ENCODE measurements around the gene DCDC2C.

DCDC2C gene

DNA sequence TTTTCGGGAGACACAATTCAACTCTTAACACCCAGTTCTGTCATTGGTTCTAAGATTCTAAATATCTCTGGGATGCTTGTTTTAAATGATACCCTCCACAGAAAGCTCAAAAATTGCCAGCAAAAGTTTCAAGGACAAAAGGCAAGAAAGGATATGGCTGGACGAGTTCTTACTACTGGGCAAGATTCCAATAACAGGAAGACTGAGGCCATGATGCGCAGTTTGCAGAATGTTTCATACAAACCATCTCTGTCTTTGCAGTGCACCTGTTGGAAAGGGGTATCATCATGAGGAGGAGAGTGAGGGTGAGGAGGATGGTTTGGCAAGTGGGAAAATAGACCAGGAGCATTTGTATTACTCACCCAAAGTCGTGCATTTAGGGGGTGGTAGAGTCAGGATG is 172.8 kb downstream of the DCDC2C start:
- TF ChIP-seq RAD21 (IDR thresholded peaks at IDR 0.05; ENCODE audit: low read depth) (no peak), NFIC (IDR thresholded peaks at IDR 0.05) (no peak)

- TF ChIP-seq NFIC (IDR thresholded peaks at IDR 0.05): no peak
These were observed 173.3 kb downstream of the DCDC2C start for GRCh38 chr2:3876685-3877084.

- TF ChIP-seq EGR1 (IDR thresholded peaks at IDR 0.05) (no peak), TEAD4 (IDR thresholded peaks at IDR 0.05) (no peak)
These were observed 182.6 kb downstream of the DCDC2C start for GRCh38 chr2:3885629-3886628.

DNA sequence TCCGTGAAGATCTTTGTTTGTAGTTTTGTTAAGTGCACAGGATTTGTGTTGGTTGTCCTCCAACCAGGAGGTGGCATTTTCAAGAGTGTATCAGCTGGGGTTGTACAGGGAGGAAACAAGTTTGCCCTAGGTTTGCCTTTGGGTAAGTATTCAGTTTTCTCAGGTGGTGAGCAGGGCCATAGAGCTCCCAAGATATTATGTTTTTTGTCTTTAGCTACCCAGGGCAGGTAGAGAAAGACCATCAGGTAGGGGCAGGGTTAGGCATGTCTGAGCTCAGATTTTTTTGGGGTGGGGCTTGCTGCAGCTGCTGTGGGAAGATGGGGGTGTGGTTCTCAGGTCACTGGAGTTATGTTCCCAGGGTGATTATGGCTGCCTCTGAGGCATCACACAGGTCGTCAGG is 191.6 kb downstream of the DCDC2C start:
- TF ChIP-seq, protein P1, sequence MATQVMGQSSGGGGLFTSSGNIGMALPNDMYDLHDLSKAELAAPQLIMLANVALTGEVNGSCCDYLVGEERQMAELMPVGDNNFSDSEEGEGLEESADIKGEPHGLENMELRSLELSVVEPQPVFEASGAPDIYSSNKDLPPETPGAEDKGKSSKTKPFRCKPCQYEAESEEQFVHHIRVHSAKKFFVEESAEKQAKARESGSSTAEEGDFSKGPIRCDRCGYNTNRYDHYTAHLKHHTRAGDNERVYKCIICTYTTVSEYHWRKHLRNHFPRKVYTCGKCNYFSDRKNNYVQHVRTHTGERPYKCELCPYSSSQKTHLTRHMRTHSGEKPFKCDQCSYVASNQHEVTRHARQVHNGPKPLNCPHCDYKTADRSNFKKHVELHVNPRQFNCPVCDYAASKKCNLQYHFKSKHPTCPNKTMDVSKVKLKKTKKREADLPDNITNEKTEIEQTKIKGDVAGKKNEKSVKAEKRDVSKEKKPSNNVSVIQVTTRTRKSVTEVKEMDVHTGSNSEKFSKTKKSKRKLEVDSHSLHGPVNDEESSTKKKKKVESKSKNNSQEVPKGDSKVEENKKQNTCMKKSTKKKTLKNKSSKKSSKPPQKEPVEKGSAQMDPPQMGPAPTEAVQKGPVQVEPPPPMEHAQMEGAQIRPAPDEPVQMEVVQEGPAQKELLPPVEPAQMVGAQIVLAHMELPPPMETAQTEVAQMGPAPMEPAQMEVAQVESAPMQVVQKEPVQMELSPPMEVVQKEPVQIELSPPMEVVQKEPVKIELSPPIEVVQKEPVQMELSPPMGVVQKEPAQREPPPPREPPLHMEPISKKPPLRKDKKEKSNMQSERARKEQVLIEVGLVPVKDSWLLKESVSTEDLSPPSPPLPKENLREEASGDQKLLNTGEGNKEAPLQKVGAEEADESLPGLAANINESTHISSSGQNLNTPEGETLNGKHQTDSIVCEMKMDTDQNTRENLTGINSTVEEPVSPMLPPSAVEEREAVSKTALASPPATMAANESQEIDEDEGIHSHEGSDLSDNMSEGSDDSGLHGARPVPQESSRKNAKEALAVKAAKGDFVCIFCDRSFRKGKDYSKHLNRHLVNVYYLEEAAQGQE (IDR thresholded peaks at IDR 0.05; ENCODE audit: low read depth): no peak
- TF ChIP-seq EP300 (IDR thresholded peaks at IDR 0.05; ENCODE audit: borderline replicate concordance): no peak
- TF ChIP-seq TAF1 (IDR thresholded peaks at IDR 0.05; ENCODE audit: low read depth): no peak
- TF ChIP-seq TCF12 (IDR thresholded peaks at IDR 0.05; ENCODE audit: low read depth): no peak
- TF ChIP-seq CREB1 (IDR thresholded peaks at IDR 0.05; ENCODE audit: low read depth): no peak
- TF ChIP-seq RAD21 (IDR thresholded peaks at IDR 0.05; ENCODE audit: low read depth): no peak
- TF ChIP-seq, protein P2, sequence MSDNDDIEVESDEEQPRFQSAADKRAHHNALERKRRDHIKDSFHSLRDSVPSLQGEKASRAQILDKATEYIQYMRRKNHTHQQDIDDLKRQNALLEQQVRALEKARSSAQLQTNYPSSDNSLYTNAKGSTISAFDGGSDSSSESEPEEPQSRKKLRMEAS (IDR thresholded peaks at IDR 0.05): no peak
- no peak for TF ChIP-seq YY1 (IDR thresholded peaks at IDR 0.05; ENCODE audit: low read depth)
- TF ChIP-seq USF1 (IDR thresholded peaks at IDR 0.05): no peak
- no peak for TF ChIP-seq CEBPB (IDR thresholded peaks at IDR 0.05)
- TF ChIP-seq TEAD4 (IDR thresholded peaks at IDR 0.05): no peak
- no peak for TF ChIP-seq NFIC (IDR thresholded peaks at IDR 0.05)
- no peak for TF ChIP-seq EGR1 (IDR thresholded peaks at IDR 0.05)
- no peak for TF ChIP-seq ZBTB7A (IDR thresholded peaks at IDR 0.05; ENCODE audit: low read depth)
- no peak for TF ChIP-seq FOXM1 (IDR thresholded peaks at IDR 0.05; ENCODE audit: borderline replicate concordance, low read depth)

Data from Ishikawa (cell line).